HTR-8/SVneo (cell line): ENCODE data around the gene ADAP1.
"Not testable (repeated sequence)": the region's sequence is repeated elsewhere in the genome, so short reads cannot be mapped to it uniquely, and the experiment has no call there.

Experiments used
- DNase-seq: peaks from one replicate; pipeline ENCODE4 v3.0.0; 2011; ENCODE audit warnings: low spot score, mixed read lengths; ENCODE audit not compliant: insufficient read length
- FAIRE-seq: peaks from 2 replicates; lab custom pipeline; 2011; peaks lifted over from hg19 to GRCh38; lab: Jason Lieb, UNC

The ADAP1 gene

GRCh38 chr7:875476-876076 lies 78.9 kb downstream of the ADAP1 start:
- FAIRE-seq: no peak
- no peak for DNase-seq

GRCh38 chr7:875051-875450 lies 79.4 kb downstream of the ADAP1 start:
- DNase-seq: no peak
- no peak for FAIRE-seq

- FAIRE-seq: no peak
- no peak for DNase-seq
Observed at GRCh38 chr7:874031-874749, 80.3 kb downstream of the ADAP1 start.

GRCh38 chr7:873367-874002 lies 81.0 kb downstream of the ADAP1 start:
- DNase-seq: peak; percentile 97
- FAIRE-seq: peak; percentile 52

GRCh38 chr7:872685-873084 lies 81.8 kb downstream of the ADAP1 start:
- not testable (repeated sequence) for FAIRE-seq

GRCh38 chr7:871900-872537 lies 82.5 kb downstream of the ADAP1 start:
- FAIRE-seq: no peak

More at GRCh38 chr7:872685-873084, 81.8 kb downstream of the ADAP1 start:
- not testable (repeated sequence) for DNase-seq

GRCh38 chr7:869348-869747 lies 85.1 kb downstream of the ADAP1 start:
- DNase-seq: no peak

More at GRCh38 chr7:871900-872537, 82.5 kb downstream of the ADAP1 start:
- DNase-seq: no peak

GRCh38 chr7:868189-868486 lies 86.3 kb downstream of the ADAP1 start:
- DNase-seq (no peak), FAIRE-seq (peak; percentile 81)

More at GRCh38 chr7:869348-869747, 85.1 kb downstream of the ADAP1 start:
- FAIRE-seq: no peak

- DNase-seq: no peak
- FAIRE-seq: no peak
Observed at GRCh38 chr7:867406-868188, 86.9 kb downstream of the ADAP1 start.

- FAIRE-seq: peak; percentile 63
- DNase-seq: no peak
Observed at GRCh38 chr7:867001-867405, 87.5 kb downstream of the ADAP1 start.

GRCh38 chr7:865921-866320 lies 88.6 kb downstream of the ADAP1 start:
- FAIRE-seq (peak; percentile 76), DNase-seq (no peak)

GRCh38 chr7:863106-863505 lies 91.4 kb downstream of the ADAP1 start:
- no peak for FAIRE-seq
- DNase-seq: no peak

- peak; percentile 31 for FAIRE-seq
Observed at GRCh38 chr7:862157-862556, 92.3 kb downstream of the ADAP1 start.

GRCh38 chr7:861222-861621 lies 93.3 kb downstream of the ADAP1 start:
- FAIRE-seq: no peak
- no peak for DNase-seq

More at GRCh38 chr7:862157-862556, 92.3 kb downstream of the ADAP1 start:
- DNase-seq: no peak

GRCh38 chr7:860149-860548 lies 94.3 kb downstream of the ADAP1 start:
- FAIRE-seq (peak; percentile 40), DNase-seq (no peak)

GRCh38 chr7:859359-860030 lies 95.0 kb downstream of the ADAP1 start:
- DNase-seq: no peak
- FAIRE-seq: no peak

- DNase-seq (no peak), FAIRE-seq (peak; percentile 90)
Observed at GRCh38 chr7:857661-858060, 96.8 kb downstream of the ADAP1 start.

GRCh38 chr7:856444-857095 lies 97.9 kb downstream of the ADAP1 start:
- no peak for DNase-seq
- FAIRE-seq: no peak

GRCh38 chr7:855686-856369 lies 98.7 kb downstream of the ADAP1 start:
- no peak for DNase-seq
- peak; percentile 62 for FAIRE-seq
